ENCODE data around the gene ADGRL1.

- TF ChIP-seq CTCF (conservative IDR thresholded peaks at IDR 0.05 in 1 of 2, IDR thresholded peaks at IDR 0.05 in 1 of 2; ENCODE audit: extremely low read depth in 1 of 2, insufficient read depth in 1 of 2, low read depth in 1 of 2, low read length in 2 of 2), result no peak
- no peak for TF ChIP-seq EZH2 (IDR thresholded peaks at IDR 0.05; ENCODE audit: borderline replicate concordance, low read length)
These were observed 16.6 kb downstream of the ADGRL1 start for GRCh38 chr19:14189415-14189814.

Measured in mammary epithelial cell (primary cell).